Neural cell (in vitro differentiated cells): ENCODE measurements around the gene DOCK2. TPM values are rescaled to one million over a fixed set of nuclear protein-coding genes. Genes with fewer than 3 reads are reported as not detected.

Experiments
- H2AFZ ChIP-seq: fragments of 200-600, 300-800 bp; sonication (generic), shearing (Covaris generic); 2 replicates; pipeline ENCODE4 v1.6.0; 2014; ENCODE audit warnings: low read depth, mild to moderate bottlenecking, antibody characterized with exemption, low read length, moderate library complexity
- H3F3A ChIP-seq: fragments of 200-600 bp; shearing (Covaris generic); 2 replicates; pipeline ENCODE4 v1.6.1; 2016; ENCODE audit warnings: mild to moderate bottlenecking, moderate library complexity, mixed read lengths, antibody characterized with exemption, low read length; ENCODE audit not compliant: insufficient read depth, poor library complexity, severe bottlenecking
- H3K27ac ChIP-seq: fragments of 200-600, 300-800 bp; sonication (generic), shearing (Covaris generic); 2 replicates; pipeline ENCODE4 v1.5.1; 2014; ENCODE audit warnings: mild to moderate bottlenecking, low read length, moderate library complexity
- H3K27me3 ChIP-seq: fragments of 300-800, 200-600 bp; sonication (generic), shearing (Covaris generic); 2 replicates; pipeline ENCODE4 v1.6.0; 2014; ENCODE audit warnings: mild to moderate bottlenecking, low read depth, low read length, moderate library complexity; ENCODE audit not compliant: insufficient read depth
- H3K36me3 ChIP-seq: fragments of 300-800, 200-600 bp; sonication (generic), shearing (Covaris generic); 2 replicates; pipeline ENCODE4 v1.5.1; 2014; ENCODE audit warnings: mild to moderate bottlenecking, antibody characterized with exemption, low read length, moderate library complexity; ENCODE audit not compliant: insufficient read depth
- H3K4me2 ChIP-seq: fragments of 300-800, 200-600 bp; sonication (generic), shearing (Covaris generic); 2 replicates; pipeline ENCODE4 v1.6.0; 2014; ENCODE audit warnings: mild to moderate bottlenecking, low read length
- H3K4me3 ChIP-seq: fragments of 300-800, 200-600 bp; sonication (generic), shearing (Covaris generic); 2 replicates; pipeline ENCODE4 v1.5.1; 2014; ENCODE audit warnings: mild to moderate bottlenecking, low read length, moderate library complexity
- H3K79me2 ChIP-seq: fragments of 200-600 bp; shearing (Covaris generic); replicated peaks from 2 replicates; pipeline ENCODE4 v1.6.0; 2014; ENCODE audit warnings: mild to moderate bottlenecking, low read length, moderate library complexity; ENCODE audit not compliant: insufficient read depth
- H3K9ac ChIP-seq: fragments of 300-800, 200-600 bp; sonication (generic), shearing (Covaris generic); 2 replicates; pipeline ENCODE4 v1.6.1; 2016; ENCODE audit warnings: mild to moderate bottlenecking, low read length, mixed read lengths
- H3K9me2 ChIP-seq: fragments of 200-600 bp; shearing (Covaris generic); 2 replicates; pipeline ENCODE4 v1.6.1; 2016; ENCODE audit warnings: mild to moderate bottlenecking, low read length, mixed read lengths; ENCODE audit not compliant: insufficient read depth
- H3K9me3 ChIP-seq: fragments of 200-600, 300-800 bp; sonication (generic), shearing (Covaris generic); 2 replicates; pipeline ENCODE4 v1.6.1; 2016; ENCODE audit warnings: mild to moderate bottlenecking, mixed run types, low read length, moderate library complexity, mixed read lengths
- H4K20me1 ChIP-seq: fragments of 200-600 bp; shearing (Covaris generic); 2 replicates; pipeline ENCODE4 v1.6.1; 2016; ENCODE audit warnings: mild to moderate bottlenecking, mixed run types; ENCODE audit not compliant: insufficient read depth
- EP300 ChIP-seq: fragments of 450-650 bp; conservative IDR thresholded peaks from 2 replicates; pipeline ENCODE4 v1.6.1; 2014; ENCODE audit warnings: antibody characterized with exemption, mild to moderate bottlenecking, moderate library complexity; ENCODE audit not compliant: poor library complexity, severe bottlenecking
- EZH2 ChIP-seq: fragments of 200-600, 300-800 bp; shearing (Covaris generic), sonication (generic); IDR thresholded peaks from 2 replicates; pipeline ENCODE4 v1.6.1; 2014; ENCODE audit warnings: antibody characterized with exemption, low read length, borderline replicate concordance, mild to moderate bottlenecking; ENCODE audit not compliant: insufficient read depth, poor library complexity, severe bottlenecking
- MXI1 ChIP-seq: fragments of 450-650 bp; conservative IDR thresholded peaks from 2 replicates; pipeline ENCODE4 v1.6.1; 2014; ENCODE audit warnings: antibody characterized with exemption, mild to moderate bottlenecking; ENCODE audit not compliant: poor library complexity, severe bottlenecking
- POLR2AphosphoS5 ChIP-seq: IDR thresholded peaks from 2 replicates; pipeline ENCODE4 v1.6.1; 2012
- RAD21 ChIP-seq: fragments of 450-650 bp; conservative IDR thresholded peaks from 2 replicates; pipeline ENCODE4 v1.6.1; 2014; ENCODE audit warnings: antibody characterized with exemption, mild to moderate bottlenecking, moderate library complexity
- REST ChIP-seq: IDR thresholded peaks from 2 replicates; pipeline ENCODE4 v1.6.1; 2012; ENCODE audit warnings: borderline replicate concordance
- SMC3 ChIP-seq: fragments of 450-650 bp; conservative IDR thresholded peaks from 2 replicates; pipeline ENCODE4 v1.6.1; 2014; ENCODE audit warnings: antibody characterized with exemption, mild to moderate bottlenecking, moderate library complexity; ENCODE audit not compliant: poor library complexity
- TAF1 ChIP-seq: IDR thresholded peaks from 2 replicates; pipeline ENCODE4 v1.6.1; 2012; ENCODE audit warnings: low read depth
- polyA plus RNA-seq: library from polyadenylated mRNA; depleted of rRNA; stranded (reverse); fragments of >200 nt; gene quantifications from 2 replicates; pipeline ENCODE4 v1.2.3, GENCODE V29; 2014
- TF ChIP-seq, protein P1 (sequence below): fragments of 450-650 bp; IDR thresholded peaks from 2 replicates; pipeline ENCODE4 v1.5.1; 2014; ENCODE audit warnings: antibody characterized with exemption, mild to moderate bottlenecking, moderate library complexity; ENCODE audit not compliant: poor library complexity, severe bottlenecking

DOCK2 gene
- polyA plus RNA-seq, 1 donor from 2014 or later, result 0.15 TPM

DNA sequence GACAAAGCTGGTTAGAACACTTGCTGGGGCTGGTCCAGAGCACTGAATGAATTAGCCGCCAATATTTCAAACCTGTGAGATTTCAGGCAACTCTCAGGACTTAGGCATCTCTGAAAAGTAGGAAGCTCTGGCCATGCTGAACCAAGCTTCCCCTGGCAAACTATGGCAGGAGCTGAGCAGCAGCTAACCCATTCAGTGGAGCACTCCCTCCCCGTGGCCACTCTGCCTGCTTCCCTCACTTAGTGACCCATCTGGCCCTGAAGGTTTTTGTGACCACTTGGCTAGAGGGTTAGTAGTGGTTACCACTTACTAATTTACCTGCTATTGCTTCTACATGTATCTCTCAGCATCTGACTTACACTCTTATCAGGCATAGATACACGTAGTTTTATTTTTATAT lies 494.2 kb downstream of the DOCK2 start:
- Histone ChIP-seq H2AFZ (no peak overlapping the region), H3K4me2 (no peak overlapping the region), H3K36me3 (no peaks in the 10 kb centered on the region), H3K79me2 (no peaks in the 10 kb centered on the region), H3K27ac (no peak overlapping the region), H4K20me1 (no peaks in the 10 kb centered on the region), H3K27me3 (no peaks in the 10 kb centered on the region), H3K9ac (no peak overlapping the region), H3K4me3 (no peak overlapping the region), H3F3A (no peaks in the 10 kb centered on the region), H3K9me2 (no peaks in the 10 kb centered on the region), H3K9me3 (no peaks in the 10 kb centered on the region)
- TF ChIP-seq REST (no peak), POLR2AphosphoS5 (no peak), TAF1 (no peak), EZH2 (no peak), EP300 (no peak), SMC3 (no peak), MXI1 (no peak), RAD21 (no peak)
- TF ChIP-seq, protein P1, sequence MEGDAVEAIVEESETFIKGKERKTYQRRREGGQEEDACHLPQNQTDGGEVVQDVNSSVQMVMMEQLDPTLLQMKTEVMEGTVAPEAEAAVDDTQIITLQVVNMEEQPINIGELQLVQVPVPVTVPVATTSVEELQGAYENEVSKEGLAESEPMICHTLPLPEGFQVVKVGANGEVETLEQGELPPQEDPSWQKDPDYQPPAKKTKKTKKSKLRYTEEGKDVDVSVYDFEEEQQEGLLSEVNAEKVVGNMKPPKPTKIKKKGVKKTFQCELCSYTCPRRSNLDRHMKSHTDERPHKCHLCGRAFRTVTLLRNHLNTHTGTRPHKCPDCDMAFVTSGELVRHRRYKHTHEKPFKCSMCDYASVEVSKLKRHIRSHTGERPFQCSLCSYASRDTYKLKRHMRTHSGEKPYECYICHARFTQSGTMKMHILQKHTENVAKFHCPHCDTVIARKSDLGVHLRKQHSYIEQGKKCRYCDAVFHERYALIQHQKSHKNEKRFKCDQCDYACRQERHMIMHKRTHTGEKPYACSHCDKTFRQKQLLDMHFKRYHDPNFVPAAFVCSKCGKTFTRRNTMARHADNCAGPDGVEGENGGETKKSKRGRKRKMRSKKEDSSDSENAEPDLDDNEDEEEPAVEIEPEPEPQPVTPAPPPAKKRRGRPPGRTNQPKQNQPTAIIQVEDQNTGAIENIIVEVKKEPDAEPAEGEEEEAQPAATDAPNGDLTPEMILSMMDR, result no peak

GRCh38 chr5:170132269-170132975 lies 495.3 kb downstream of the DOCK2 start:
- Histone ChIP-seq H3K36me3 (no peaks in the 10 kb centered on the region), H3K9me2 (no peaks in the 10 kb centered on the region), H3K4me2 (no peak overlapping the region), H3K27ac (no peak overlapping the region), H3K27me3 (no peaks in the 10 kb centered on the region), H3K4me3 (no peak overlapping the region), H4K20me1 (no peaks in the 10 kb centered on the region), H3K9me3 (no peaks in the 10 kb centered on the region), H2AFZ (no peak overlapping the region), H3K9ac (no peak overlapping the region), H3F3A (no peaks in the 10 kb centered on the region), H3K79me2 (no peaks in the 10 kb centered on the region)
- TF ChIP-seq, protein P1, result no peak
- TF ChIP-seq RAD21, result no peak
- TF ChIP-seq SMC3, result no peak
- no peak for TF ChIP-seq EZH2
- no peak for TF ChIP-seq POLR2AphosphoS5
- TF ChIP-seq REST, result no peak
- TF ChIP-seq EP300, result no peak
- TF ChIP-seq TAF1, result no peak
- no peak for TF ChIP-seq MXI1
